Fibroblast of lung (primary cell): ENCODE measurements around the gene MOBP.

Source experiments
- CTCF ChIP-seq, 2 donors: IDR thresholded peaks in 1 of 2; conservative IDR thresholded peaks in 1 of 2; 1 replicate in 1 of 2; 2 replicates in 1 of 2; pipeline ENCODE4 v1.5.1; 2011 to 2012; ENCODE audit warnings: low read length in 2 of 2, control low read depth in 1 of 2, inconsistent platforms in 1 of 2, low read depth in 1 of 2, mild to moderate bottlenecking in 1 of 2
- EZH2 ChIP-seq: IDR thresholded peaks from 2 replicates; pipeline ENCODE4 v1.5.1; 2012; ENCODE audit warnings: low read length, control low read depth, mild to moderate bottlenecking; ENCODE audit errors: missing control alignments

- TF ChIP-seq EZH2 (no peak), CTCF (conservative IDR thresholded peaks at IDR 0.05 in 1 of 2, IDR thresholded peaks at IDR 0.05 in 1 of 2; ENCODE audit: low read depth in 1 of 2, low read length in 2 of 2) (no peak)
These were observed 52.2 kb downstream of the MOBP start for GRCh38 chr3:39519554-39520288.
